Coronary artery (tissue), 2 donors: ENCODE data around the gene LAMB2.
A peak's percentile ranks its signal among the peaks of the same experiment; 100 is the strongest.

Experiments
- DNase-seq: peaks from one replicate; pipeline ENCODE4 v3.0.0-alpha.2; 2017; ENCODE audit warnings: low spot score
- H3K27ac ChIP-seq, 2 donors: fragments of 200-600 bp; sonication (generic); one replicate each; pipeline ENCODE4 v1.5.1; 2016 to 2019
- H3K4me3 ChIP-seq: fragments of 200-600 bp; sonication (generic); 2 replicates; pipeline ENCODE4 v1.5.1; 2016; ENCODE audit warnings: mild to moderate bottlenecking, moderate library complexity
- CTCF ChIP-seq: fragments of 200-600 bp; sonication (generic); IDR thresholded peaks from one replicate; pipeline ENCODE4 v1.5.1; 2019; ENCODE audit warnings: antibody characterized with exemption

LAMB2 gene

GRCh38 chr3:49121132-49121736 is 11.6 kb downstream of the LAMB2 start:
- Histone ChIP-seq H3K27ac (peak overlapping the region; percentile 91 to 97), H3K4me3 (peak overlapping the region; percentile 94)
- no peak for DNase-seq
- TF ChIP-seq CTCF = no peak

- H3K4me3 ChIP-seq = peak within 1 kb of the TSS; percentile 94
- H3K27ac ChIP-seq = peak within 1 kb of the TSS; percentile 91 to 97
- DNase-seq = peak; percentile 97
- no peak for TF ChIP-seq CTCF
Observed at GRCh38 chr3:49120438-49121131, 12.3 kb downstream of the LAMB2 start, which contains the start of gene USP19. USP19 (minus strand) TSS chr3:49120823; CDS start chr3:49119145, 1,678 bp downstream.

DNA sequence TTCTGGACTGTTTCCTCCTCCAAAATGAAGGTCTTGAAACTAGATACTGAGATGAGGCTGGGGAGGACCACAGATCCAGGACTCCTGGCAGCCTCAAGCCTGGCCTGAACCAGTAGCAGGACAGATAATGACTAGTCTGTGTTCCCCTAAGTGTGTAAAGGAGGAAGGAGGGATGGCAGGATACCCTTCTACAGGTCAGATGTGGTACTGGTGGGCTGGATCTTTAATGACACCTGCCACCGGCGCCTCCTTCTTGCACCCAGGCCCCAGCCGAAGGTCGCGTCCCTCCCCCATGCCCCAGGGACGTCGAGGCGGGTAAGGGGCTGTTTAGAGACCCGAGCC is 12.8 kb downstream of the LAMB2 start:
- H3K27ac ChIP-seq = peak overlapping the region; percentile 91 to 97
- peak overlapping the region; percentile 94 for H3K4me3 ChIP-seq
- DNase-seq = no peak
- no peak for TF ChIP-seq CTCF

- TF ChIP-seq CTCF = no peak
- DNase-seq = no peak
- H3K4me3 ChIP-seq = peak overlapping the region; percentile 94
- H3K27ac ChIP-seq = peak overlapping the region; percentile 15 to 97
Observed at GRCh38 chr3:49119439-49119838, 13.4 kb downstream of the LAMB2 start.

DNA sequence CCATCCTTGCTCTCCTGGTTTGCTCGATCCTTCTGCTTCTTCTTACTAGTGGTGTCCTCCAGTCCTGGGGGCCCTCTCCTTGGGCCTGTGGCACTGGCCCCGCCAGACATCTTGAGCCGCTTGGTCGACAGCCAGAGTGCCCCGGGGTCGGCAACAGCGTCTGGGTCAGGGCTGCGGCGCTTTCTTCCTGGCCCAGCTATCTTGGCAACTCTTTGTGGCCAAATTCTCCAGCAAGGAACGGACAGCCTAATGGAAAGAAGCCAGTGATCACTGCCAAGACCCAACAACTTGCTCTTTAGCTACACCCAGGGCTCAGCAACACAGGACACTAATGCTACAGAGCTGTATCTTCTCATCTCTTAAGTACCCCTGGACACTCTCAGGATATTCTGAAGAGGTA is 13.8 kb downstream of the LAMB2 start:
- Histone ChIP-seq H3K4me3 (peak overlapping the region; percentile 94), H3K27ac (peak overlapping the region; percentile 15 to 97)
- no peak for TF ChIP-seq CTCF
- DNase-seq = no peak

- no peak for DNase-seq
- TF ChIP-seq CTCF = no peak
- no peak overlapping the region for H3K4me3 ChIP-seq
- H3K27ac ChIP-seq = no peak overlapping the region
Observed at GRCh38 chr3:49112262-49112661, 20.6 kb downstream of the LAMB2 start.

GRCh38 chr3:49111347-49111746 is 21.5 kb downstream of the LAMB2 start:
- TF ChIP-seq CTCF = no peak
- DNase-seq = no peak
- no peak overlapping the region for H3K4me3 ChIP-seq
- no peak overlapping the region for H3K27ac ChIP-seq
